PC-9 (cell line): ENCODE measurements around the gene TMEM185A. TPM values are rescaled to one million over a fixed set of nuclear protein-coding genes. Genes with fewer than 3 reads are reported as not detected.
A peak's percentile ranks its signal among the peaks of the same experiment; 100 is the strongest.
"Not testable (repeated sequence)": the region's sequence is repeated elsewhere in the genome, so short reads cannot be mapped to it uniquely, and the experiment has no call there.

Experiments
- BruUV-seq: library from RNA; stranded (reverse); fragments of 400-500 nt; replicated peaks from 2 replicates; lab custom pipeline; 2021; lab: Mats Ljungman, UMichigan
- CTCF ChIA-PET: fragments of 300-600 bp; sonication (Branson Sonifier 250); formaldehyde crosslinking; loops from one replicate; lab custom pipeline; 2022; ENCODE audit warnings: antibody characterized with exemption; lab: Charles Lee
- POLR2A ChIA-PET: fragments of 300-600 bp; sonication (Branson Sonifier 250); formaldehyde crosslinking; loops from one replicate; lab custom pipeline; 2022; ENCODE audit warnings: antibody characterized with exemption; ENCODE audit not compliant: unreplicated experiment; lab: Charles Lee
- DNase-seq, 2 experiments: peaks; one replicate each; pipeline versions ENCODE4 v3.0.0 to v3.0.0-alpha.2; 2015 to 2022; ENCODE audit warnings: mixed read lengths in 1 of 2
- H2AFZ ChIP-seq: fragments of 200-600 bp; sonication (generic); 2 replicates; pipeline ENCODE4 v1.8.1; 2017; ENCODE audit warnings: antibody characterized with exemption
- H3F3A ChIP-seq: fragments of 200-600 bp; sonication (generic); 2 replicates; pipeline ENCODE4 v1.8.1; 2017; ENCODE audit warnings: antibody characterized with exemption, mild to moderate bottlenecking, low read depth; ENCODE audit not compliant: insufficient read depth
- H3K27ac ChIP-seq: fragments of 200-600 bp; sonication (generic); 2 replicates; pipeline ENCODE4 v1.6.1; 2016; ENCODE audit warnings: mixed run types
- H3K27me3 ChIP-seq: fragments of 200-600 bp; sonication (generic); 2 replicates; pipeline ENCODE4 v1.6.1; 2016; ENCODE audit warnings: low read depth, mixed run types; ENCODE audit not compliant: insufficient read depth
- H3K36me3 ChIP-seq: fragments of 200-600 bp; sonication (generic); 2 replicates; pipeline ENCODE4 v1.6.1; 2016; ENCODE audit warnings: low read depth, mixed run types
- H3K4me1 ChIP-seq: fragments of 200-600 bp; sonication (generic); replicated peaks from 2 replicates; pipeline ENCODE4 v1.6.1; 2016; ENCODE audit warnings: mixed run types; ENCODE audit not compliant: insufficient read depth
- H3K4me2 ChIP-seq: fragments of 200-600 bp; sonication (generic); 2 replicates; pipeline ENCODE4 v1.6.1; 2017; ENCODE audit warnings: mixed run types
- H3K4me3 ChIP-seq: fragments of 200-600 bp; sonication (generic); 2 replicates; pipeline ENCODE4 v1.6.1; 2016; ENCODE audit warnings: mixed run types
- H3K79me2 ChIP-seq: fragments of 200-600 bp; sonication (generic); 2 replicates; pipeline ENCODE4 v1.6.1; 2017; ENCODE audit warnings: low read depth, mixed run types
- H3K9me2 ChIP-seq: fragments of 200-600 bp; sonication (generic); 2 replicates; pipeline ENCODE4 v1.8.1; 2017; ENCODE audit warnings: mild to moderate bottlenecking; ENCODE audit not compliant: insufficient read depth
- H3K9me3 ChIP-seq: fragments of 200-600 bp; sonication (generic); 2 replicates; pipeline ENCODE4 v1.8.1; 2016; ENCODE audit warnings: low read depth; ENCODE audit not compliant: insufficient read depth
- H4K20me1 ChIP-seq: fragments of 200-600 bp; sonication (generic); 2 replicates; pipeline ENCODE4 v1.8.1; 2017; ENCODE audit not compliant: insufficient read depth
- CTCF ChIP-seq: fragments of 200-600 bp; sonication (generic); conservative IDR thresholded peaks from 2 replicates; pipeline ENCODE4 v1.6.1; 2017; ENCODE audit warnings: mixed run types, antibody characterized with exemption, mild to moderate bottlenecking, moderate library complexity
- EZH2 ChIP-seq: fragments of 200-600 bp; sonication (generic); IDR thresholded peaks from 2 replicates; pipeline ENCODE4 v1.8.0; 2017; ENCODE audit warnings: antibody characterized with exemption, low read depth
- intact Hi-C: fragments of 100-400 bp; cut with micrococcal nuclease; formaldehyde crosslinking; loops from one replicate; pipeline ENCODE4 v1.10.0; 2022; ENCODE audit not compliant: unreplicated experiment
- total RNA-seq: library from RNA; stranded (reverse); gene quantifications from 2 replicates; pipeline ENCODE4 v1.2.3, GENCODE V29; 2021

Gene TMEM185A
- total RNA-seq, 1 experiment from 2014 or later = 39.5 TPM

- H3K9me2 ChIP-seq, H3K4me1 ChIP-seq, H2AFZ ChIP-seq, H3K4me3 ChIP-seq, CTCF ChIA-PET, H3K9me3 ChIP-seq, H4K20me1 ChIP-seq, H3K27me3 ChIP-seq, H3F3A ChIP-seq, H3K79me2 ChIP-seq, H3K4me2 ChIP-seq, BruUV-seq, intact Hi-C loops, H3K27ac ChIP-seq, H3K36me3 ChIP-seq, DNase-seq, POLR2A ChIA-PET: not testable (repeated sequence)
Observed at GRCh38 chrX:149587359-149587758, 44.2 kb downstream of the TMEM185A start, which contains the start of gene MAGEA9B. Gene MAGEA9B, minus strand, starts transcription at chrX:149587459. Its CDS starts 4,280 bp downstream, at chrX:149583179.

- intact Hi-C loops, CTCF ChIA-PET, DNase-seq, H3F3A ChIP-seq, H3K27me3 ChIP-seq, H2AFZ ChIP-seq, H3K4me1 ChIP-seq, BruUV-seq, H4K20me1 ChIP-seq, H3K27ac ChIP-seq, H3K9me3 ChIP-seq, H3K4me3 ChIP-seq, H3K36me3 ChIP-seq, H3K4me2 ChIP-seq, H3K9me2 ChIP-seq, H3K79me2 ChIP-seq, POLR2A ChIA-PET: not testable (repeated sequence)
Observed at GRCh38 chrX:149585631-149586030, 46.0 kb downstream of the TMEM185A start.

- Histone ChIP-seq H3K4me1 (peaks cover 16% of the 10 kb centered on the region), H3F3A (peaks cover 15% of the 10 kb centered on the region)
- intact Hi-C loops, H3K9me3 ChIP-seq, H3K9me2 ChIP-seq, H4K20me1 ChIP-seq, DNase-seq, H3K36me3 ChIP-seq, BruUV-seq, H3K4me2 ChIP-seq, CTCF ChIA-PET, H3K27ac ChIP-seq, H3K27me3 ChIP-seq, H3K4me3 ChIP-seq, H2AFZ ChIP-seq, H3K79me2 ChIP-seq, POLR2A ChIA-PET: not testable (repeated sequence)
Observed at GRCh38 chrX:149573456-149573855, 58.1 kb downstream of the TMEM185A start.

- no TSS peak for BruUV-seq
- H3K27ac ChIP-seq = no peak overlapping the region
- peaks cover 15% of the 10 kb centered on the region for H3F3A ChIP-seq
- no peak overlapping the region for H2AFZ ChIP-seq
- peaks cover 16% of the 10 kb centered on the region for H3K4me1 ChIP-seq
- H3K36me3 ChIP-seq = no peaks in the 10 kb centered on the region
- TF ChIP-seq EZH2 (no peak), CTCF (no peak)
- H3K4me2 ChIP-seq = no peak overlapping the region
- H3K4me3 ChIP-seq = no peak overlapping the region
- no peaks in the 10 kb centered on the region for H3K27me3 ChIP-seq
- CTCF ChIA-PET = no interaction called here
- no peaks in the 10 kb centered on the region for H3K9me3 ChIP-seq
- H3K79me2 ChIP-seq = no peaks in the 10 kb centered on the region
- no peaks in the 10 kb centered on the region for H3K9me2 ChIP-seq
- no peaks in the 10 kb centered on the region for H4K20me1 ChIP-seq
- intact Hi-C loops = no loop called here
- POLR2A ChIA-PET = no interaction called here
- DNase-seq = peak in 1 of 2 experiments; percentile 17
Observed at GRCh38 chrX:149572743-149573142, 58.8 kb downstream of the TMEM185A start.
